Measurements from ENCODE around the gene TARS3. TPM values are rescaled to one million over a fixed set of nuclear protein-coding genes. Genes with fewer than 3 reads are reported as not detected.

TARS3 gene
- total RNA-seq, 1 donor from 2014 or later = 6.9 TPM

GRCh38 chr15:101697488-101697887 is 26.8 kb downstream of the TARS3 start:
- Histone ChIP-seq H3K36me3 (peaks cover 5 to 61% of the 10 kb centered on the region in 2 donors), H3K4me3 (no peak overlapping the region), H3K4me1 (peaks cover 7% of the 10 kb centered on the region), H3K9me3 (no peaks in the 10 kb centered on the region), H3K27me3 (no peaks in the 10 kb centered on the region), H3K27ac (no peak overlapping the region)
- DNase-seq (ENCODE audit: extremely low spot score in 2 of 2) = no peak
- no peak for TF ChIP-seq POLR2AphosphoS5 (IDR thresholded peaks at IDR 0.05; ENCODE audit: insufficient read depth in 1 of 2, low read depth in 1 of 2)
- TF ChIP-seq POLR2A (IDR thresholded peaks at IDR 0.05) = no peak
- TF ChIP-seq CTCF (IDR thresholded peaks at IDR 0.05) = no peak
- intact Hi-C loops (cut with DNase I) = no loop called here

- no peak overlapping the region for H3K27ac ChIP-seq
- no peak overlapping the region for H3K4me3 ChIP-seq
- no peaks in the 10 kb centered on the region for H3K27me3 ChIP-seq
- H3K9me3 ChIP-seq = no peaks in the 10 kb centered on the region
- TF ChIP-seq POLR2A (IDR thresholded peaks at IDR 0.05) (no peak), POLR2AphosphoS5 (IDR thresholded peaks at IDR 0.05; ENCODE audit: insufficient read depth in 1 of 2, low read depth in 1 of 2) (no peak), CTCF (IDR thresholded peaks at IDR 0.05) (no peak)
- peaks cover 7% of the 10 kb centered on the region for H3K4me1 ChIP-seq
- intact Hi-C loops (cut with DNase I) = no loop called here
- DNase-seq (ENCODE audit: extremely low spot score in 2 of 2) = no peak
- peaks cover 5 to 58% of the 10 kb centered on the region in 2 donors for H3K36me3 ChIP-seq
These were observed 27.4 kb downstream of the TARS3 start for GRCh38 chr15:101696829-101697228.

GRCh38 chr15:101694261-101694660 is 30.0 kb downstream of the TARS3 start:
- no peaks in the 10 kb centered on the region for H3K9me3 ChIP-seq
- DNase-seq (ENCODE audit: extremely low spot score in 2 of 2) = no peak
- no peak overlapping the region for H3K4me3 ChIP-seq
- peaks cover 5 to 32% of the 10 kb centered on the region in 2 donors for H3K36me3 ChIP-seq
- TF ChIP-seq POLR2AphosphoS5 (IDR thresholded peaks at IDR 0.05; ENCODE audit: insufficient read depth in 1 of 2, low read depth in 1 of 2) = no peak
- no peak for TF ChIP-seq CTCF (IDR thresholded peaks at IDR 0.05)
- TF ChIP-seq POLR2A (IDR thresholded peaks at IDR 0.05) = no peak
- intact Hi-C loops (cut with DNase I) = no loop called here
- H3K27ac ChIP-seq = no peak overlapping the region
- H3K27me3 ChIP-seq = no peaks in the 10 kb centered on the region
- peaks cover 7% of the 10 kb centered on the region for H3K4me1 ChIP-seq

- Histone ChIP-seq H3K4me3 (no peak overlapping the region), H3K27me3 (no peaks in the 10 kb centered on the region), H3K36me3 (peaks cover 0 to 30% of the 10 kb centered on the region in 2 donors), H3K4me1 (peaks cover 7% of the 10 kb centered on the region), H3K9me3 (no peaks in the 10 kb centered on the region), H3K27ac (no peak overlapping the region)
- TF ChIP-seq POLR2A (IDR thresholded peaks at IDR 0.05) (no peak), CTCF (IDR thresholded peaks at IDR 0.05) (no peak)
- intact Hi-C loops (cut with DNase I) = no loop called here
- no peak for DNase-seq (ENCODE audit: extremely low spot score in 2 of 2)
These were observed 31.3 kb downstream of the TARS3 start for GRCh38 chr15:101692801-101693598.

GRCh38 chr15:101689901-101690300 is 34.4 kb downstream of the TARS3 start:
- Histone ChIP-seq H3K27ac (no peak overlapping the region), H3K36me3 (peaks cover 0 to 14% of the 10 kb centered on the region in 2 donors), H3K9me3 (no peaks in the 10 kb centered on the region), H3K4me1 (peaks cover 7% of the 10 kb centered on the region), H3K27me3 (no peaks in the 10 kb centered on the region), H3K4me3 (no peak overlapping the region)
- no peak for DNase-seq (ENCODE audit: extremely low spot score in 2 of 2)
- TF ChIP-seq POLR2AphosphoS5 (IDR thresholded peaks at IDR 0.05; ENCODE audit: insufficient read depth in 1 of 2, low read depth in 1 of 2) (no peak), CTCF (IDR thresholded peaks at IDR 0.05) (no peak), POLR2A (IDR thresholded peaks at IDR 0.05) (no peak)
- intact Hi-C loops (cut with DNase I) = no loop called here

Measured in vagina (tissue), 2 donors.